Measurements from ENCODE around the gene MAP3K13.
"Not testable (repeated sequence)": the region's sequence is repeated elsewhere in the genome, so short reads cannot be mapped to it uniquely, and the experiment has no call there.

MAP3K13 gene

DNA sequence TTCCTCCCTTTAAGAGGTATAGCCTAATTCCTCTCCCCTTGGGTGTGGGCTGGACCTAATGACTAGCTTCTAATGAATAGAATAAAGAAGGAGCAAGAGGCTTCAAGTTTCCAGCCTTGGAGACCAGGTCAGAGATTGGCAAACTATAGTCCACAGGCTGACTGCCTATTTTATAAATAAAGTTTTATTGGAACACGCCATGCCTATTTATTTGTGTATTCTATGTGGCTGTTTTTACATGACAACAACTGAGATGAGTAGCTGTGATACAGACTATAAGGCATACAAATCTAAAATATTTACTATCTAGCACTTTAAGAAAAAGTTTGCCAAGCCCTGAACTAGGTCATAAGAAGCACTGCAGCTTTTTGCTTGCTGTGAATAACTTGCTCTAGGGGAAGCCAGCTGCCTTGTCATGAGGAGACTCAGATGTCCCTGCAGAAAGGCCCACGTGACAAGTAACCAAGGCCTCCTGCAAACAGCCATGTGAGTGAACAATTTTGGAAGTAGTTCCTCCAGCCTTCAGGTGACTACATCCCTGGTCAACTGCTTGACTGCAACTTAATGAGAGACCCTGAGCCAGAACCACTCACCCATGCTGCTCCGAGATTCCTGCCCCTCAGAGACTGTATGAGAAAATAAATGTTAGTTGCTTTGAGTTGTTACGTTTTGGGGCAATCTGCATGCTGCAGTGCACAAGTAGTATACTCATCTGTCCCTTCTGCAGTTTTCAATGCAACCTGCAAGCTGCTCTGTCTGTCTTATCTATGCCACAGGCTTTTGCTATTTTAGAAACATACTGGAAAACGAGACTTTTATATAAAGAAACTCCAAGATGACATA lies 21.1 kb upstream of the MAP3K13 start:
- no peak for DNase-seq

DNA sequence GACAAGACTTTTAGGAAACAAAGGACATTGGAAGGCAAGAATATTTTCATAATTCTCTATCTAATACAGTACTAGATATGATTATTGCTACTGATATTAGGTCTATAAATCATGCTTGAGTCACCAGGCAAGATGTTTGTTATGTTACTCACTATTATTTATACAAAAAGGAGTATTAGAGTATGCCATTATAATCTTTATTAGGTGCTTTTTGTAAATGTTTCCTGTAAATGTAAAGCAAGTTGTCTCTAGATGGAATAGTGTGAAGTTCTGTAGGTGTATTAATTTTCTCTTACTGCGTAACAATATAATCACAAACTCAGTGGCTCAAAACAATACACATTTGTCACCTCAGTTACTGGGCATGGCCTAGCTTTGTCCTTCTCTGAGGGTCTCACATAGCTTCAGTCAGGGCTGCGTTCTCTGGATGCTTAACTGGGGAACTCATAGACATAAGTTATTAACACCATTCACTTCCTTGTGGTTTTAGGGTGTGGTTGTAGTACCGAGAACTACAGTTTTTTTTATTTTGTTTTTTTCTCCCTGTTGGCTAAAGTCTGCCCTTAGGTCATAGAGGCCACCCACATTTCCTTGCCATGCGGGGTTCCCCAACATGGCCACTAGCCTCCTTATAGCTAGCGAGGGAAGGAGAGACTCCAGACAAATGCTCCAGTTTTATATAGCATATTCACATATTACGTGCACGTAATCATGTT lies 20.3 kb upstream of the MAP3K13 start:
- DNase-seq, result no peak

DNA sequence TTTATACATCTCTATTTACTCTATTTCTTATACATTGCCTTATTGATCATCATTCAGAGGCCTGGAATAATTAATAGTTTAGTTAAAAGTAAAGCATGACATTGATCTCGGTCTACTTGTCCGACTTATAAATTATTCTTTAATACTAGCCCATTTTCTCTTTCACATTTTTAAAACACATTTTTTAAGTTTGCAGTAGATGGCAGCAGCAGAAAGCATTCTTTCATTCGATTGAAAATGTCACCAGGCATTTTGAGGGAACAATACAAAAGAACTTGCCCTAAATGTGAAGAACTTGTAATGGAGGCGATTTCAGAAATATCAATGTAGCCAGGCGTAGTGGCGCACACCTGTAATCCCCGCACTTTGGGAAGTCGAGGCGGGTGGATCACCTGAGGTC lies 15.5 kb upstream of the MAP3K13 start:
- DNase-seq, result no peak

DNA sequence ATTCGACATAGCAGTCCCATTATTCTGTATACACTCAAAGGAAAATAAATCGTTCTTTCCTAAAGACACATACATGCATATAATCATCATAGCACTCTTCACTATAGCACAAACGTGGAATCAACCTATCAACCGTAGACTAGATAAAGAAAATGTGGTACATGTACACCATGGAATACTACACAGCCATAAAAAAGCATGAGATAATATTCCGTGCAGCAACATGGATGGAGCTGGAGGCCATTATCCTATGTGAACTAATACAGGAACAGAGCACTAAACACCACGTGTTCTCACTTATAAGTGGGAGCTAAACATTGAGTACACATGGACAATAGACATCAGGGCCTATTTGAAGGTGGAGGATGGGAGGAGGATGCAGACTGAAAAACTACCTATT lies 12.1 kb upstream of the MAP3K13 start:
- DNase-seq, result no peak

DNA sequence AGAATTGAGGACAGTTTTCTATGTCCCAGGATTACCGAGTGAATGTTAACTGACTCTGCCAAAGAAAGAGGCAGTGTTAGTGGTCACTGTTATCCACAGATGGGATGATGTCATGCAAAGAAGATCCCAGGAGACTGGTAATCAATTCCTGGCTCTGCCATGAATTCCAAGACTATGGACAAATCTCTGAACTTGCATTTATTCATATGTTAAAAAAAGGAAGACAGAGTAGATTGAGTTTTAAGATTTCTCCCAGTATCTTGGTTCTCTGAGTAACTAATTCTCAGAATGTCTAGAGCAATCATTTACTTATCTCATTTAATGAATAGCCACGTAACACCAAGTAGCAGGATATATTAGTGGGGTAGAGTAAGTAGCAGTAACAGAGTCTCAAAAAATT lies 11.5 kb upstream of the MAP3K13 start:
- no peak for DNase-seq

DNA sequence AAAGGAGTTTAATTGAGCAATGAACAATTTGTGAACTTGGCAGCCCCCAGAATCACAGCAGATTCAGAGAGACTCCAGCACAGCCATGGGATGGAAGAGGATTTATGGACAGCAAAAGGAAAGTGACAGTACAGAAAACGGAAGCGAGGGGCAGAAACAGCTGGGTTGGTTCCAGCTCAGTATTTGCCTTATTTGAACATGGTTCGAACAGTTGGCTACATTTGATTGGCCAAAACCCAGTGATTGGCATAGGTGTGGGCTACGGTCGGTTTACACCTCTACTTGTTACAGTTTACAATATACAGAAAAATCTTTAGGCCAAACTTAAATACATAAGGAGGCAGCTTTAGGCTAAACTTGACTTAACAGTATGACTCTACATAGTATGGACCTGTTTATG lies 9.7 kb upstream of the MAP3K13 start:
- no peak for DNase-seq

DNA sequence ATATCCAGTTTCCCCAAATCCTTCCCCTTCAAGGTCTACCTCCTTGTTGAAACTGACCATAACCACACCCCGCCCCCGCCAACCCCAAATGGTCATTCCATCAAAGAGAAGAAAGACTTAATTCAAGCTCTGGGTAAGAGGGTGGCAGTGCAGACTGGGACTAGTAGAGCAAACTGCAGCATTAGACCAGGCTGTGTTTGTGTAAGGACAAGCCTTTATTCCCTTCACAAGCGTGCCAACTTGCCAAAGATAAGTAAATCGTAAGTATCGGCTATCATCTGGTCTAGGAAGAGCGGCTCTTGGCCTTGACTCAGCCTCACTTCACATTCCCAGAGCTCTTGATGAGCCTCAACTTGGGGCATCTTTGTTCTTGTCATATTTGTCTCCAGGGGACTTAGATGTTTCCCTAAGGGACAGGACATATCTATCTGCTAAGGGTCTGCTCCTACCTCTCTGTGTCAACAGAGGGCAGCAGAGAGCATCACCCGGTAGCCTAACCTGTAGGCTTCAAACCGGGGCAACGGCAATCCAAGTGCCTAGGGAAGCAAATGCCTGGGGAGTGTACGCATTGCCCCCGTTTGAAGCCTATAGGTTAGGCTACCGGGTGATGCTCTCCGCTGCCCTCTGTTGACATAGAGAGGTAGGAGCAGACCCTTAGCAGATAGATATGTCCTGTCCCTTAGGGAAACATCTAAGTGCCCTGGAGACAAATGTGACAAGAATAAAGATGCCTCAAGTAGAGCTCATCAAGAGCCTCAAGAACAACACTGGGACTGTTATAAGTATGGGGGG lies 8.9 kb upstream of the MAP3K13 start:
- DNase-seq, result peak; percentile 33 to 62

DNA sequence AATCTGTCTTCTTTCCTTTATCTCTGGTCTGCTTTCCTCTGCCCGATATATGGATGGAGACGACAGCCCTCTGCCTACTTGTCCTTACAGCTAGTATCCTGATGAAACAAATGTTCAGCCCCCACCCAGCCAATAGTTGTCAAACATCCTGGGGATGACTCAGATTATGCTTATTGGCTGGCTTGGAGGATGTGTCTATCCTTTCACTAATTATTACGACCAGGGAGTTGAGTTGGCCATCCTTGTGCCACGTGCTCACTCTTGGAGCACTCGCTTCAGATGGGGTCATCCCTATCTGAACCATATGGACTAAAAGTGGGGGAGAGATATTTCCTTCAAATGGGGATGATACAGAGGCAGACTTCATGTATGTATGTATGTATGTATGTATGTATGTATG lies 6.4 kb upstream of the MAP3K13 start:
- no peak for DNase-seq

DNA sequence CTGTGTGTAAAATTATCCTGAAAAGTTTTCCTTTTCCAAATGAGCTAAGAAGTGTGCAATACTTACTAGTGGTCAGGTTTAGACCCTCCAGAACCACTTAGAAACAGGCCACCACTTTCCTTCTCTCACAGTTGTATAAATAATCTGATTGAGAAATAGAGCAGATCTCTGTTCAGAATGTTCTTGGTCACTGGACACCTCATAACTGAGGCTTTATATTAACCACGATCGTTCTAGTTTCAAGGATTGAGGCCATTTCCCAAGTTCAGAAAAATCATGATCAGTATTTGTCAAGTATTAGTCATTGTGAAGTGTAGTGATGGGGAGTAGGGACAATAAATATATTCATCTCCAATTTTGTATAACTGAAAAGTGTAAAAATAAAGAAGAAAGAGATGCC lies 1.0 kb upstream of the MAP3K13 start:
- no peak for DNase-seq

DNA sequence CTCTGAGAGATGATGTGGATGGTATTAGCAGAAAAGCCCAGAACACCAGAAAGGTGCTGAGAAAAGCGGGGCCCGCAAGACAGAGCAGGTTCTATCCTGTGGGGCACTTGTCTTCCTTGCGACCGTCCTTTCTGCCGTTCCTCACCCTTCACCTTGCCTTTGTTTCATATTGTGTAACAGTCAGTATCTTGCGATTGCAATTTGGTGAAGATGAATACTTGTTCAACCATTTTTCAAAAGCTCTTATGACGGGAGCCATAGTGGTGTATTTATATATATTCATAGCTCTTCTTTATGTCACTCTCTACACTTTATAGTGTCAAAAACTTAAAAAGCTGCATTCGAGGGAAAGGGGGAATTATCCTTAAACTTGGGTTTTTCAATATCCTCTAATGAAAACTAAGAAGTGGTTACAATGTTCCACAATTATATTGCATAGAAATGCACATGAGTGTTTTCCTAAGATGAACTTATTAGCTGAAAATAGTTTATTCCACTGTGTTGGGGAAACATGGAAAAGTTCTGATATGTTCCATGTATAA lies 797 bp downstream of the MAP3K13 start:
- no peak for DNase-seq

DNA sequence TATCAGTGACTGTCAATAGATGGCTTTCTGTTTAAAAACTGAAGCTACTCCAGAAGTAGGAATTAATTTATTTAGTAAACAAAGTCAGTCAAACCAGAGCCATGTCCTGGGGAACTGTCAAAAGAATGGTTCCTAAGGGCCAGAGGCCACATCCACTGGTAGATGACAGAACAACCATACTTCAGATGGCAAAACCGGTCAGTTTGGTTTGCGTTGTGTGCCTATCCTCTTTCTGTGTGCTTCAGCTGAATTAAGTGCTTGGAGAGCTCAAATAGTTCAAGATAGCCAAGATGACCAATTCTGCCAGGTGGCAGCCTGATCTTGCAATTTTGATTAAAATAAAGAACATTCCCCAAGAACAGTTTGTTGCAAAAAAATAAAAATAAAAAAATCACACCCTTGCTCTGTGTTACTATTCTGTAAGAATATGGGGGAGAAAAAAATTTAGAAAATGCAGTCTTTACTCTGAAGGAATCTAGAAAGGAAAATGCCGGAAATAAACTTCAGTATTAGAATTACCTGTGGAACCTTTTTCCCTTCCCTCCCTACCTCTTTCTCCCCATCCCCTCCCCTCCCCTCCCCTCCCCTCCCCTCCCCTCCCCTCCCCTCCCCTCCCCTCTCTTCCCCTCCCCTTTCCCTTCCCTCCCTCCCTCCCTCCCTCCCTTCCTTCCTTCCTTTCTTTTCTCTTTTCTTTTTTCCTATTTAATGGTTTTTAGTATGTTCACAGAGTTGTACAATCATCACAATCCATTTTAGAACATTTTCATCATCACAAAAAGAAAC lies 2.5 kb downstream of the MAP3K13 start:
- DNase-seq, result no peak

DNA sequence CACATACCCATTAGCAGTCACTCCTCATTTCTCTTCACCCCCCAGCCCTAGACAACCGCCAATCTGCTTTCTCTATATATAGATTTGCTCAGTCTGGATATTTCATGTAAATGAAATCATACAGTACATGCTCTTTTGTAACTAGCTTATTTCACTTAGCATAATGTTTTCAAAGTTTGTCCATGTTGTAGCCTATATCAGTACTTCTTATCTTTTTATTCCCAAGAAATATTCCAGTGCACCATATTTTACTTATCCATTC lies 3.1 kb downstream of the MAP3K13 start:
- no peak for DNase-seq

DNA sequence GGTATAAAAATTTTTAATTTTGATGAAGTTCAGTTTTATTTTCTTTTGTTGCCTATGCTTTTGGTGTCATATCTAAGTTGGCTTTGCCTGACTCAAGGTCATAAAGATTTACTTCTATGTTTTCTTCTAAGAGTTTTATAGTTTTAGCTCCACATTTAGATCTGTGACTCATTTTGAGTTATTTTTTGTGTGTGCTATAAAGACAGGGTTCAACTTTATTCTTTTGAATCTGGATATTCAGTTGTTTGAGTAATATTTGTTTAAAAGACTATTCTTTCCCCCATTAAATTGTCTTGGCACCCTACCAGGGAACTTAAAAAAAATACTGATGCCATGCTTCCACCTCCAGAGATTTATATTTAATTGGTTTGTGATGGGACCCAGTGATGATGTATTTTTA lies 4.0 kb downstream of the MAP3K13 start:
- no peak for DNase-seq

DNA sequence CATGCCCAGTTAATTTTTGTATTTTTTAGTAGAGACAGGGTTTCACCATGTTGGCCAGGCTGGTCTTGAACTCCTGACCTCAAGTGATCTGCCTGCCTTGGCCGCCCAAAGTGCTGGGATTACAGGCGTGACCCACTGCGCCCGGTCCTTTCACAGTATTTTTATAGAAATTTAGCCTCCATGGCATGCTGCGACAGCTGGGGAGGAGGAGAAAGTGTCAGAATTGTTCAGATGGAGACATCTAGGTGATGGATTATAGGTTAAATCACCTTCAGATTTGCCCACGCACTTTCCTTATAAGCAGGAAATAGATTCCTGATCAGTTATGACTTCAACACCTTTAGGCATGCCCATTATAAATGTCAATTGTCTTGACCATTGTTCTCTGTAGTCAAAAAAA lies 7.4 kb downstream of the MAP3K13 start:
- not testable (repeated sequence) for DNase-seq

DNA sequence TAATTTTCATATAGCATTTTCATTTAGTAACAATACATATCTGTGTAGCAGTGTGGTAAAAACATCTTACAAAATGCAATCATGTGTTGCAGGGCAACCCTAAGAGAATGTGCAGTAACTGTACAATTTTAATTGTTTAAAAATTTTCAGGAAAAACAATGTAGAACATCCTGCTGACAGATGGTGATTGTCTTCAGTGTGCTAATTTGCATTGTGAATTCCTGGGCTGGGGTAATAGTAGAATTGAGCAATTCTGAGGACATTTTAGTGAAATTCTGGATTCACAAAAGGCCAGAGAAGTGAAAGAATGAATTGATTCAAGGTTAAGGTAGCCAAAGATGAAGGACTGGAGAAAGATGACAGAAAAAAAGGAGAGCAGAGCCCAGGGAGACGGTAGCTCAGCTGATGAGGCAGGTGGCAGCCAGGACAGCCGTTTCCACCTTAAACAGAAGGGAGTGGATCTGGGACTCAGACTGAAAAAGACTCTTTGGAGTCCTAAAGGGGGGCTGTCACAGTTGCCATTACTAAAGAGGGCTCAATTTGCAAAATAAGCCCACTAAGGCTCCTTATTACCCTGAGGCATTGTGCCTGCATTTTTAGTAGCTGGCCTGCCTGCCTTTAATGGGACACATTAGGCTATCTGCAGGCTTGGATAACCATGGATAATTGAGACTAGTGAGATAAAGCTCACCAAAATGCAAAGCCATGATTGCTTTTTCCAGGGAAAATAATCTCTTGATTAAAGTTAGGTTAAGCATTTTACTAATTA lies 8.6 kb downstream of the MAP3K13 start:
- DNase-seq, result no peak

DNA sequence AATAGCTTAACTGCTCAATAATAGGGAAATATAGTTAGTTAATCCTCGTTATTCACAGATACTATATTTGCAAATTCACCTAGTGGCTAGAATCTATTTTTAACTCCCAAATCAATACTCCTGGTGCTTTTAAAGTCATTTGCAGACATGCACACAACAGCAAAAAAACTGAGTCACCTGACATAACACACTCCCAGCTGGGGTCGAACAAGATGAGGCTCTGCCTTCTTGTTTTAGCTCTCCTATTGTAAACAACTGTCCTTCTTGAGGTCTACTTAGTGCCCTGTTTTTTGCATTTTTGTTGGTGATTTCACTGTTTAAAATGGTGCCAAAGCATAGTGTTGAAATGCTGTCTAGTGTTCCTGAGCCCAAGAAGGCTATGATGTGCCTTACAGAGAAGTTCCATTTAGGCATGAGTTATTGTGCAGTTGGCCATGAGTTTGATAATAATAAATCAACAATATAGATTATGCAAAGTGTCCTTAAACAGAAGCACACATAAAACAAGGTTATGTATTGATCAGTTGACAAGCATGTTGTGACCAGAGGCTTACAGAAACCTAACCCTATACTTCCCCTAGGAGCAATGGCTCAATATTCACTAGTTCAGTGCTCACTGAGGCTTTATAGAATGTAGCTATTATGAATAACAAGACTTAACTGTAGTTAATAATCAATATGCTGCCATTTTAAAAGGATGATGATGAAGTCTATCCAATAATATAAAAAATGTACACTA lies 18.6 kb downstream of the MAP3K13 start:
- no peak for DNase-seq

DNA sequence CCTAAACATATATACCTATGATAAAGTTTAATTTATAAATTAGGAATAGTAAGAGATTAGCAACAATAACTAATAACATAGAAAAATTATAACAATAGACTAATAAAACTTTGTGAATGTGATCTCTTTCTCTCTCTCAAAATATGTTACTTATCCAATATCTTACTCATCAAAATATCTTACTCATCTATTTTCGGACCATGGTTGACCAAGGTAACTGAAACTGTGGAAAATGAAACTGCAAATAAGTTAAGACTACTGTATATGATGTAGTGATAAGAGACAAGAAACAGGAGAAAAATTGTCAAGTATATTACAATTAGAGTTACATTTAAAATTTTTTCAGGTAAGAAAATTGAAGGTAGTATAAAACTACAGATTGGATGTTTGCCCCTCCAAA lies 19.2 kb downstream of the MAP3K13 start:
- DNase-seq, result no peak

DNA sequence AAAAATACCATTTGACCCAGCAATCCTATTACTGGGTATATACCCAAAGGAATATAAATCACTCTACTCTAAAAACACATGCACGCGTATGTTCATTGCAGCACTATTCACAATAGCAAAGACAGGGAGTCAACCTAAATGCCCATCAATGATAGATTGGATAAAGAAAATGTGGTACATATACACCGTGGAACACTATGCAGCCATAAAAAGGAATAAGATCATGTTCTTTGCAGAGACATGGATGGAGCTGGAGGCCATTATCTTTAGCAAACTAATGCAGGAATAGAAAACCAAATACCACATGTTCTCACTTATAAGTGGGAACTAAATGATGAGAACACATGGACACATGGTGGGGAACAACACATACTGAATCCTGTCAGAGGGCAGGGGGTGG lies 23.6 kb downstream of the MAP3K13 start:
- DNase-seq, result not testable (repeated sequence)

DNA sequence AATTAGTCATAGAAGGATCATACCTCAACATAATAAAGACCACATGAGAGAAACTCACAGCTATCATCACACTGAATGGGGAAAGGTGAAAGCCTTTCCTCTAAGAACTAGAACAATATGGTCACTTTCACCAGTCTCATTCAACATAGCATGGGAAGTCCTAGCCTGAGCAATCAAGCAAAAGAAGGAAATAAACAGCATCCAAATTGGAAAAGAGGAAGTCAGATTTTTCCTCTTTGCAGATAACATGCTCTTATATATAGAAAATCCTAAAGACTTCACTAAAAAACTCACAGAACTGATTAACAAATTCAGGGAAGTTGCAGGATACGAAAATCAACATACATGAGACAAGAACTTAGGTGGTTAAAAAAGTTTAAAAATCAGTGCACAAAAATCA lies 24.7 kb downstream of the MAP3K13 start:
- no peak for DNase-seq

DNA sequence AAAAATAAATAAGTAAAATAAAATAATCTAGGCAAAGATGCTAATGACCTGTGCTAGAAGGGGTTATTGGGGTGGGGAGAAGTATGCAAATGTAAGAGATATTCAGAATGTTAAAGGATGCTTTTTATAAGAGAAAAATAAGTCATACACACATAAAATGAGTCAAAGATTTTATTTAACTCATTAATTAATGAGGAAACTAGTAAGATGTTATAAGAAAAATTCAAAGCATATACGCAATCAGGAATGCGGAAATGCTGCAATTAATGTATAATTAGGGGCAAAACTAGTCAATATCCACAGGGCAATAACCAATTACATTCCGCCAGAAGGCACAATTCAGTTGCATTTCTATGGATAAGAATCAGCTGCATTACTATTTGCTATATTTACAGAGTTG lies 30.1 kb downstream of the MAP3K13 start:
- no peak for DNase-seq

DNA sequence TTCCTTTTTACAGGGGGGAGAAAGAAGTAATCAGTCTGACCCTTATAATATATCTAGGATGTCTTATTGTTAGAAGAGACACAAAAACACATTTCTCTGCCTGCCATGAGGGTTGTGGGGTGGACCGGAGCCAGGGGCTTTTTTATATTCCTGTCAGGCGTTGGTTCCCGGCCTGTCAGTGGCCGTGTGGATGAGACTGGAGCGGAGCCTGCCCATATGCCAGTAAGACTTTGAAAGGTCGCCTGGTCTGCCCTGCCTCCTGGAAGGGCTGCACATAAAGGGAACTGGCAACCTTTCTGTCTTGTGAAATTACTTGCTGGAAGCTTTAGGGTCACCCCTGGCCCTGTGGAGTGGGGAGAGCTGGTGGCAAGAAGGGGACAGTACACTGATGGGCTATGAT lies 34.7 kb downstream of the MAP3K13 start:
- no peak for DNase-seq
